ENCODE measurements around the gene EDEM2. TPM values are rescaled to one million over a fixed set of nuclear protein-coding genes. Genes with fewer than 3 reads are reported as not detected.
"Not testable (repeated sequence)": the region's sequence is repeated elsewhere in the genome, so short reads cannot be mapped to it uniquely, and the experiment has no call there.

EDEM2 gene
- total RNA-seq, 4 donors from 2014 or later: 13.3 to 20.3 (median 14.6) TPM

DNA sequence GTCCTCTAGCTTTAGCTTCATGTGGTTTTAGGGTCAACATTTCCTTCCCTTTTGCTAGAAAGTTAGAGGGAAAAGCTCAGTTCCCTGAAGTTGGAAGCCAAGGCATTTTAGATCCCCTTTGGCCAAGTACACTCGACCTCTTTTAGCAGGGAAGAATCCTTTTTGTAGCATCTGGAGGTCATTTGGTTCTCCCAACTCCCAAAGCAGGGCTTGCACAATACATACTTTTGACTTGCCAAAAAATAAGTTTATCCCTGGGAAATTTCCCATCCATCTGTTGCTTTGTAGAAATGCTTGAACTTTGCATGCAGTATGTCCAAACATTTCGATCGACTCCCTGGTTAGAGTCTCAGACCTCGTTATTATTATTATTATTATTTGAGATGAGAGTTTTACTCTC, 4.6 kb upstream of the EDEM2 start:
- intact Hi-C loops (cut with DNase I): no loop called here
- no peak overlapping the region for H3K4me3 ChIP-seq
- no peaks in the 10 kb centered on the region for H3K27me3 ChIP-seq
- 71% methylated on average over 4 of the region's 4 CpGs for WGBS
- DNase-seq (ENCODE audit: extremely low spot score): no peak
- TF ChIP-seq, protein P1, sequence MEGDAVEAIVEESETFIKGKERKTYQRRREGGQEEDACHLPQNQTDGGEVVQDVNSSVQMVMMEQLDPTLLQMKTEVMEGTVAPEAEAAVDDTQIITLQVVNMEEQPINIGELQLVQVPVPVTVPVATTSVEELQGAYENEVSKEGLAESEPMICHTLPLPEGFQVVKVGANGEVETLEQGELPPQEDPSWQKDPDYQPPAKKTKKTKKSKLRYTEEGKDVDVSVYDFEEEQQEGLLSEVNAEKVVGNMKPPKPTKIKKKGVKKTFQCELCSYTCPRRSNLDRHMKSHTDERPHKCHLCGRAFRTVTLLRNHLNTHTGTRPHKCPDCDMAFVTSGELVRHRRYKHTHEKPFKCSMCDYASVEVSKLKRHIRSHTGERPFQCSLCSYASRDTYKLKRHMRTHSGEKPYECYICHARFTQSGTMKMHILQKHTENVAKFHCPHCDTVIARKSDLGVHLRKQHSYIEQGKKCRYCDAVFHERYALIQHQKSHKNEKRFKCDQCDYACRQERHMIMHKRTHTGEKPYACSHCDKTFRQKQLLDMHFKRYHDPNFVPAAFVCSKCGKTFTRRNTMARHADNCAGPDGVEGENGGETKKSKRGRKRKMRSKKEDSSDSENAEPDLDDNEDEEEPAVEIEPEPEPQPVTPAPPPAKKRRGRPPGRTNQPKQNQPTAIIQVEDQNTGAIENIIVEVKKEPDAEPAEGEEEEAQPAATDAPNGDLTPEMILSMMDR (IDR thresholded peaks at IDR 0.05): no peak
- TF ChIP-seq POLR2AphosphoS5 (IDR thresholded peaks at IDR 0.05) (peak; percentile 4 to 46), POLR2A (IDR thresholded peaks at IDR 0.05; ENCODE audit: low read depth) (no peak)
- peaks cover 0 to 11% (median 9%) of the 10 kb centered on the region in 4 donors for H3K4me1 ChIP-seq
- no peaks in the 10 kb centered on the region for H3K9me3 ChIP-seq
- no peaks in the 10 kb centered on the region for H3K36me3 ChIP-seq
- H3K27ac ChIP-seq (replicated peaks in 1 of 4): peak overlapping the region in 2 of 4 donors; percentile 44 to 63

- intact Hi-C loops (cut with DNase I): no loop called here
- DNase-seq (ENCODE audit: extremely low spot score): no peak
- H3K9me3 ChIP-seq: no peaks in the 10 kb centered on the region
- H3K27ac ChIP-seq (replicated peaks in 1 of 4): no peak overlapping the region
- H3K36me3 ChIP-seq: no peaks in the 10 kb centered on the region
- no peak for TF ChIP-seq EP300 (IDR thresholded peaks at IDR 0.05)
- TF ChIP-seq, protein P1 (IDR thresholded peaks at IDR 0.05): no peak
- no peak for TF ChIP-seq POLR2A (IDR thresholded peaks at IDR 0.05; ENCODE audit: low read depth)
- WGBS: 83% methylated on average over 6 of the region's 6 CpGs
- peaks cover 7 to 18% (median 16%) of the 10 kb centered on the region in 4 donors for H3K4me1 ChIP-seq
- H3K27me3 ChIP-seq: no peaks in the 10 kb centered on the region
- H3K4me3 ChIP-seq: no peak overlapping the region
These were observed 3.9 kb upstream of the EDEM2 start for GRCh38 chr20:35150846-35151579.

- H3K36me3 ChIP-seq: peaks cover 0 to 22% (median 14%) of the 10 kb centered on the region in 4 donors
- WGBS: 2% methylated on average over 19 of the region's 19 CpGs
- peak overlapping the region; percentile 72 to 87 (median 78) for H3K27ac ChIP-seq (replicated peaks in 1 of 4)
- DNase-seq (ENCODE audit: extremely low spot score); H3K9me3 ChIP-seq; H3K27me3 ChIP-seq: not testable (repeated sequence)
- peaks cover 12 to 32% (median 30%) of the 10 kb centered on the region in 4 donors for H3K4me1 ChIP-seq
- peak overlapping the region; percentile 70 to 83 (median 79) for H3K4me3 ChIP-seq
- intact Hi-C loops (cut with DNase I): loop anchor here (10.0 kb wide), 1 partner anchor 307 kb away; the partner anchor contains the start of gene CEP250
These were observed 487 bp upstream of the EDEM2 start for GRCh38 chr20:35147575-35148071.

- Histone ChIP-seq H3K4me3 (peak overlapping the region; percentile 70 to 83 (median 79)), H3K9me3 (no peaks in the 10 kb centered on the region), H3K36me3 (peaks cover 7 to 34% (median 26%) of the 10 kb centered on the region in 4 donors), H3K4me1 (peaks cover 12 to 32% (median 30%) of the 10 kb centered on the region in 4 donors), H3K27ac (replicated peaks in 1 of 4) (peak overlapping the region; percentile 72 to 87 (median 78)), H3K27me3 (no peaks in the 10 kb centered on the region)
- TF ChIP-seq POLR2A (IDR thresholded peaks at IDR 0.05; ENCODE audit: low read depth) (no peak), EP300 (IDR thresholded peaks at IDR 0.05) (no peak), POLR2AphosphoS5 (IDR thresholded peaks at IDR 0.05) (no peak)
- TF ChIP-seq, protein P1 (IDR thresholded peaks at IDR 0.05): no peak
- intact Hi-C loops (cut with DNase I): loop anchor here (10.0 kb wide), 1 partner anchor 308 kb away; the partner anchor contains the start of gene CEP250
- WGBS: 8% methylated on average over 8 of the region's 23 CpGs
- DNase-seq (ENCODE audit: extremely low spot score): no peak
These were observed 727 bp downstream of the EDEM2 start for GRCh38 chr20:35146299-35146919.

DNA sequence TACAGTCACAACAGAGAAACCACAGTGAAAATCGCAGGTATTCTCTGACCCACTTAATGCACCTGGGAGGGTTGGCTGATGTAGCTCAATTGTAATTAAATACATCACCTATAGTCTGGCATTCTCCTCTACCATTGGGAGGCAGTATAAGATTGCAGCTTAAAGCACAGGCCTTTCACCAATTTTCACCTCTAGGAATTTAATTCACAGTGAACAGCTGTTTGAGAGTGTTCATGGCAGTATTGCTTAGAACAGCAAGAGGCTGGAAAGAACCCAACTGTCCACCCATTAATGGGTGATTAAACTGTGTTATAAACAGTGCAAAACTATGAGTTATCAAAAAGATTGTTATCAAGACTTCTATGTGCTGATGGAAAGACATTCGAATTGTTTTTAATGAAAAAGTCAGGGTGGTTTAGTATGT, 2.0 kb downstream of the EDEM2 start:
- intact Hi-C loops (cut with DNase I): loop anchor here (2.0 to 10.0 kb wide), 3 partner anchors 64 to 310 kb away; partner anchors contain the start of gene CEP250
- Histone ChIP-seq H3K4me3 (no peak overlapping the region), H3K4me1 (peaks cover 12 to 32% (median 30%) of the 10 kb centered on the region in 4 donors), H3K36me3 (peaks cover 12 to 42% (median 38%) of the 10 kb centered on the region in 4 donors), H3K27ac (replicated peaks in 1 of 4) (peak overlapping the region in 2 of 4 donors; percentile 39 to 82), H3K27me3 (no peaks in the 10 kb centered on the region), H3K9me3 (no peaks in the 10 kb centered on the region)
- no peak for DNase-seq (ENCODE audit: extremely low spot score)
- 34% methylated on average over 2 of the region's 2 CpGs for WGBS
- TF ChIP-seq POLR2AphosphoS5 (IDR thresholded peaks at IDR 0.05) (peak in 1 of 2 donors; percentile 18), POLR2A (IDR thresholded peaks at IDR 0.05; ENCODE audit: low read depth) (no peak)
- TF ChIP-seq, protein P1 (IDR thresholded peaks at IDR 0.05): peak; percentile 39 to 64 (median 53)

Measured in esophagus muscularis mucosa (tissue), 4 donors.